B cell (primary cell): ENCODE data around the gene PDZD2.

Experiments used
- CTCF ChIP-seq: fragments of 200-600 bp; IDR thresholded peaks from one replicate; pipeline ENCODE4 v1.8.0; 2022; ENCODE audit warnings: antibody characterized with exemption, mild to moderate bottlenecking
- EZH2 ChIP-seq: IDR thresholded peaks from 2 replicates; pipeline ENCODE4 v1.6.1; 2012; ENCODE audit warnings: borderline replicate concordance, low read depth, mild to moderate bottlenecking, moderate library complexity, low read length; ENCODE audit not compliant: insufficient read depth, poor library complexity, severe bottlenecking

DNA sequence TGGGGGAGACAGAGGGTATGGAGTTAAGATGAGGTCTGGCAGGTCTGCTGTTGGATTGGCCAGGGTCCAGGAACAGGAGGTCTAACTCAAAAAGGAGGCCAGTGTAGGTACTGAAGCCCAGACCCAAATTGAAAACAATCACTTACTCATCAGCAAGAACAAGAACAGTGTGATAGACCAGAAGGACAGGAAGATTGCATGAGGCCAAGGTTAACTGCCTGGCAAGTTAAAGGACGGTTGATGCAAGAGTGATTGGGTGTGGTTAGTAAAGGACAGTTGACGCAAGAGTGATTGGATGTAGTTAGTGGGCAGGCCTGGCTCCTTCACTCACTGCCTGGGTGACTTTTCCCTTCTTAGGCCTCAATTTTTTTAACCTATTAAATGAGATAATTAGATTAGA lies 132.6 kb downstream of the PDZD2 start:
- no peak for TF ChIP-seq CTCF
- TF ChIP-seq EZH2, result no peak
